Measurements from ENCODE around the gene LBP. TPM values are rescaled to one million over a fixed set of nuclear protein-coding genes. Genes with fewer than 3 reads are reported as not detected.
A peak's percentile ranks its signal among the peaks of the same experiment; 100 is the strongest.

The LBP gene
- total RNA-seq, 4 donors from 2014 or later = 0.95 to 59.9 (median 7.0) TPM

DNA sequence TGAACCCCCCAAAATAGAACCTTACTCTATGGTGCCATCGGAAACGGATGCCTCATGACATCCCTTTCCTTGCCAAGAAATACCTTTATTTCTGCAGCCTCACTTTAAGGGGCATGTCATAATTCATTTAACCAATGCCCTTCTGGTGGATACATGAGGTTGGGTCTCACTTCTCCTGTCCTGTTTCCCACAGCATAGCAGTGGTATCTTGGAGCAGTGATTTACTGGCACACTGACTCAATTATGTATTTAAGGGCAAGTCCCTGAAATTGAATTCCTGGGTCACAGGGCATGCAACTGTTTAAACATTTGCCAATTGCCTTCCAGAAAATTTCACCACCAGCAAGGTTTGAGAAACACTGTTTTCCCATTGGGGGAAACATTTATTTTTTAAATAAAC lies 639 bp upstream of the LBP start:
- ATAC-seq (ENCODE audit: low FRiP score) = no peak

GRCh38 chr20:38346741-38347140 lies 459 bp downstream of the LBP start:
- no peak for ATAC-seq (ENCODE audit: low FRiP score)
- DNase-seq (ENCODE audit: low spot score) = no peak
- TF ChIP-seq, protein P1, sequence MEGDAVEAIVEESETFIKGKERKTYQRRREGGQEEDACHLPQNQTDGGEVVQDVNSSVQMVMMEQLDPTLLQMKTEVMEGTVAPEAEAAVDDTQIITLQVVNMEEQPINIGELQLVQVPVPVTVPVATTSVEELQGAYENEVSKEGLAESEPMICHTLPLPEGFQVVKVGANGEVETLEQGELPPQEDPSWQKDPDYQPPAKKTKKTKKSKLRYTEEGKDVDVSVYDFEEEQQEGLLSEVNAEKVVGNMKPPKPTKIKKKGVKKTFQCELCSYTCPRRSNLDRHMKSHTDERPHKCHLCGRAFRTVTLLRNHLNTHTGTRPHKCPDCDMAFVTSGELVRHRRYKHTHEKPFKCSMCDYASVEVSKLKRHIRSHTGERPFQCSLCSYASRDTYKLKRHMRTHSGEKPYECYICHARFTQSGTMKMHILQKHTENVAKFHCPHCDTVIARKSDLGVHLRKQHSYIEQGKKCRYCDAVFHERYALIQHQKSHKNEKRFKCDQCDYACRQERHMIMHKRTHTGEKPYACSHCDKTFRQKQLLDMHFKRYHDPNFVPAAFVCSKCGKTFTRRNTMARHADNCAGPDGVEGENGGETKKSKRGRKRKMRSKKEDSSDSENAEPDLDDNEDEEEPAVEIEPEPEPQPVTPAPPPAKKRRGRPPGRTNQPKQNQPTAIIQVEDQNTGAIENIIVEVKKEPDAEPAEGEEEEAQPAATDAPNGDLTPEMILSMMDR (IDR thresholded peaks at IDR 0.05) = no peak

More for the DNA sequence above, 639 bp upstream of the LBP start:
- DNase-seq (ENCODE audit: low spot score) = no peak
- TF ChIP-seq, protein P1 (IDR thresholded peaks at IDR 0.05) = no peak

GRCh38 chr20:38349856-38350255 lies 3.6 kb downstream of the LBP start:
- TF ChIP-seq, protein P1 (IDR thresholded peaks at IDR 0.05) = no peak
- no peak for DNase-seq (ENCODE audit: low spot score)
- ATAC-seq (ENCODE audit: low FRiP score) = no peak

GRCh38 chr20:38350879-38351775 lies 4.8 kb downstream of the LBP start:
- no peak for DNase-seq (ENCODE audit: low spot score)
- ATAC-seq (ENCODE audit: low FRiP score) = peak; percentile 22
- TF ChIP-seq, protein P1 (IDR thresholded peaks at IDR 0.05) = no peak

DNA sequence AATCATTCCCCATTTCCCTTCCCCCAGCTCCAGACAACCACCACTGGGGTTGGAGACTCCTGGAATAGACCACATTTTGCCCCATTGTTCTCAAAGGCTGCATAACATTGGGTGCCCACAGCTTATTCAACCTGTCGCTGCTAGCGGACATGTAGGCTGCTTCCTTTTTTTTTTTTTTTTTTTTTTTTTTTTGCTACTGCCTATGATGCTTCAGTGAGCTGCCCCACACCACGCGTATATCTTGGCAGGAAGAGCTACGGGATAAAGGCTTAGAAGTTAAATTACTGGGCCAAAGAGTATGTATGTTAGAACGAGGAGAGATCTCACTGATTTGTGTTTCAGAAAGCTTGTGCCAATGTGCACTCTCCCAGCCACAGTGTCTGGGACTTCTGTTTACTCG lies 7.0 kb downstream of the LBP start:
- TF ChIP-seq, protein P1 (IDR thresholded peaks at IDR 0.05) = no peak
- no peak for DNase-seq (ENCODE audit: low spot score)
- no peak for ATAC-seq (ENCODE audit: low FRiP score)

- no peak for ATAC-seq (ENCODE audit: low FRiP score)
- TF ChIP-seq, protein P1 (IDR thresholded peaks at IDR 0.05) = no peak
- no peak for DNase-seq (ENCODE audit: low spot score)
Observed at GRCh38 chr20:38354227-38354626, 7.9 kb downstream of the LBP start.

All from omental fat pad (tissue), 4 donors.